Fibroblast of peridontal ligament (primary cell): Measurements from ENCODE around the gene MND1.
"Not testable (repeated sequence)": the region's sequence is repeated elsewhere in the genome, so short reads cannot be mapped to it uniquely, and the experiment has no call there.

ENCODE experiments used
- DNase-seq: peaks from one replicate; pipeline ENCODE4 v3.0.0-alpha.2; 2010; ENCODE audit errors: extremely low read depth

Gene MND1

GRCh38 chr4:153439831-153440230, 95.3 kb downstream of the MND1 start:
- DNase-seq, result no peak

GRCh38 chr4:153440475-153440874, 96.0 kb downstream of the MND1 start:
- DNase-seq, result no peak

GRCh38 chr4:153447175-153447905, 102.9 kb downstream of the MND1 start:
- DNase-seq, result peak; percentile 96

GRCh38 chr4:153448003-153448731, 103.7 kb downstream of the MND1 start:
- peak; percentile 64 for DNase-seq

- no peak for DNase-seq
Observed at GRCh38 chr4:153449338-153449737, 104.8 kb downstream of the MND1 start.

- DNase-seq, result no peak
Observed at GRCh38 chr4:153450544-153450917, 106.0 kb downstream of the MND1 start.

- DNase-seq, result not testable (repeated sequence)
Observed at GRCh38 chr4:153451145-153451544, 106.7 kb downstream of the MND1 start.

- no peak for DNase-seq
Observed at GRCh38 chr4:153451911-153452657, 107.6 kb downstream of the MND1 start.

GRCh38 chr4:153452658-153453378, 108.3 kb downstream of the MND1 start:
- no peak for DNase-seq

GRCh38 chr4:153453402-153453801, 108.9 kb downstream of the MND1 start:
- DNase-seq, result no peak

GRCh38 chr4:153458969-153459368, 114.5 kb downstream of the MND1 start:
- no peak for DNase-seq

- not testable (repeated sequence) for DNase-seq
Observed at GRCh38 chr4:153461549-153461948, 117.1 kb downstream of the MND1 start.

- peak; percentile 17 for DNase-seq
Observed at GRCh38 chr4:153464068-153464467, 119.6 kb downstream of the MND1 start.
